ENCODE measurements around the gene RFX4. TPM values are rescaled to one million over a fixed set of nuclear protein-coding genes. Genes with fewer than 3 reads are reported as not detected.

Gene RFX4
- total and polyA plus RNA-seq, 9 of the 15 experiments (the other 6 are each of a cell fraction or from before 2014, with no cell fraction given) = not detected

DNA sequence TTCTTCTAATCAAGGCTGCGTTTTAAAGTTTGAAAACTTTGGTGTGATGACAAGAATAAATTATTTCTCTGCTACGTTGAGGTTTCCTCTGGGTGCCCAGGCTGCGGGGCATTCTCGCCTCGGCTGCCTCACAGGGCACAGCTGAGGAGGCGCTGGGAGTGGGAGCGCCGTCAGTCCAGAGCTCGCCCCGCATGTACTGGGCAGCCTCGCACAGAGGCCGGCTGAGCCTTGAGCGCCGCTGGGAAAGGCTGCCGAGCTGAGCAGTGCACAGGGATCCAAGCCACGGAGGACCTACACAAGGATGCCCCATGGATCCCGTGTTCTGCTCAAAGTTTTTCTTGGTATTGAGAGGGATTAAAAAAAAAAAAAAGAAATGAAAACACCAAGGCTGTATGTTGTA lies 11.6 kb downstream of the RFX4 start:
- FAIRE-seq = no peak
- Histone ChIP-seq H3K36me3 (ENCODE audit: control insufficient read depth, insufficient read depth, low read length) (no peaks in the 10 kb centered on the region), H3K9me1 (ENCODE audit: control insufficient read depth, insufficient read depth, low read length) (no peaks in the 10 kb centered on the region), H3K9me3 (replicated peaks; ENCODE audit: control insufficient read depth, insufficient read depth, low read depth, low read length) (no peaks in the 10 kb centered on the region), H3K4me2 (ENCODE audit: insufficient read depth, low read length) (no peak overlapping the region), H3K79me2 (ENCODE audit: control insufficient read depth, insufficient read depth, low read length) (no peaks in the 10 kb centered on the region), H3K27me3 (ENCODE audit: control insufficient read depth in 2 of 2, insufficient read depth in 2 of 2, low read length in 2 of 2) (peaks cover 10 to 17% of the 10 kb centered on the region in 2 experiments; a peak in 3 of 5 replicates), H3K4me3 (no peak overlapping the region), H3K4me1 (replicated peaks in 1 of 2; ENCODE audit: control insufficient read depth in 2 of 2, insufficient read depth in 2 of 2, low read length in 2 of 2) (peaks cover 0 to 3% of the 10 kb centered on the region in 2 experiments; a peak in 1 of 5 replicates), H2AFZ (ENCODE audit: low read depth, low read length) (no peak overlapping the region), H3K27ac (ENCODE audit: extremely low read depth, low read depth, low read length) (no peak overlapping the region), H3K9ac (ENCODE audit: insufficient read depth in 1 of 2, low read depth in 2 of 2, low read length in 2 of 2) (no peak overlapping the region), H4K20me1 (replicated peaks; ENCODE audit: control insufficient read depth, insufficient read depth, low read length) (no peaks in the 10 kb centered on the region)
- 2% methylated on average over 16 of the region's 17 CpGs for WGBS (ENCODE audit: insufficient coverage, low coverage, missing lambda C conversion rate)
- intact Hi-C loops (cut with micrococcal nuclease) = no loop called here
- no TSS peak for BruUV-seq (replicated peaks)
- ChIA-PET POLR2A (interaction anchor here (0.6 to 1.5 kb wide), 2 partner anchors 54 to 176 kb away, joined by 3 read pairs; no protein-coding TSS in a partner anchor), CTCF (ENCODE audit: low intra/inter-chr PET ratio) (no interaction called here)
- peak; percentile 56; the same call in 1 of the 3 replicates for ATAC-seq
- DNase-seq (ENCODE audit: extremely low read depth in 1 of 4, low spot score in 3 of 4) = peak in 1 of 4 experiments; percentile 2
- no peak for TF ChIP-seq STAG1 (CRISPR knock-in tag; IDR thresholded peaks at IDR 0.05; ENCODE audit: borderline replicate concordance)
- TF ChIP-seq, protein P1, sequence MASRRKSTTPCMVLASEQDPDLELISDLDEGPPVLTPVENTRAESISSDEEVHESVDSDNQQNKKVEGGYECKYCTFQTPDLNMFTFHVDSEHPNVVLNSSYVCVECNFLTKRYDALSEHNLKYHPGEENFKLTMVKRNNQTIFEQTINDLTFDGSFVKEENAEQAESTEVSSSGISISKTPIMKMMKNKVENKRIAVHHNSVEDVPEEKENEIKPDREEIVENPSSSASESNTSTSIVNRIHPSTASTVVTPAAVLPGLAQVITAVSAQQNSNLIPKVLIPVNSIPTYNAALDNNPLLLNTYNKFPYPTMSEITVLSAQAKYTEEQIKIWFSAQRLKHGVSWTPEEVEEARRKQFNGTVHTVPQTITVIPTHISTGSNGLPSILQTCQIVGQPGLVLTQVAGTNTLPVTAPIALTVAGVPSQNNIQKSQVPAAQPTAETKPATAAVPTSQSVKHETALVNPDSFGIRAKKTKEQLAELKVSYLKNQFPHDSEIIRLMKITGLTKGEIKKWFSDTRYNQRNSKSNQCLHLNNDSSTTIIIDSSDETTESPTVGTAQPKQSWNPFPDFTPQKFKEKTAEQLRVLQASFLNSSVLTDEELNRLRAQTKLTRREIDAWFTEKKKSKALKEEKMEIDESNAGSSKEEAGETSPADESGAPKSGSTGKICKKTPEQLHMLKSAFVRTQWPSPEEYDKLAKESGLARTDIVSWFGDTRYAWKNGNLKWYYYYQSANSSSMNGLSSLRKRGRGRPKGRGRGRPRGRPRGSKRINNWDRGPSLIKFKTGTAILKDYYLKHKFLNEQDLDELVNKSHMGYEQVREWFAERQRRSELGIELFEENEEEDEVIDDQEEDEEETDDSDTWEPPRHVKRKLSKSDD (conservative IDR thresholded peaks at IDR 0.05; ENCODE audit: low read length) = no peak
- TF ChIP-seq, protein P2, sequence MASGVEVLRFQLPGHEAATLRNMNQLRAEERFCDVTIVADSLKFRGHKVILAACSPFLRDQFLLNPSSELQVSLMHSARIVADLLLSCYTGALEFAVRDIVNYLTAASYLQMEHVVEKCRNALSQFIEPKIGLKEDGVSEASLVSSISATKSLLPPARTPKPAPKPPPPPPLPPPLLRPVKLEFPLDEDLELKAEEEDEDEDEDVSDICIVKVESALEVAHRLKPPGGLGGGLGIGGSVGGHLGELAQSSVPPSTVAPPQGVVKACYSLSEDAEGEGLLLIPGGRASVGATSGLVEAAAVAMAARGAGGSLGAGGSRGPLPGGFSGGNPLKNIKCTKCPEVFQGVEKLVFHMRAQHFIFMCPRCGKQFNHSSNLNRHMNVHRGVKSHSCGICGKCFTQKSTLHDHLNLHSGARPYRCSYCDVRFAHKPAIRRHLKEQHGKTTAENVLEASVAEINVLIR (CRISPR knock-in tag; IDR thresholded peaks at IDR 0.05) = no peak
- no peak for TF ChIP-seq HNRNPK (IDR thresholded peaks at IDR 0.05; ENCODE audit: low read depth, low read length, poor library complexity, severe bottlenecking)
- no peak for TF ChIP-seq CTBP1 (IDR thresholded peaks at IDR 0.05; ENCODE audit: borderline replicate concordance)
- no peak for TF ChIP-seq GTF2A2 (tag; IDR thresholded peaks at IDR 0.05)
- no peak for TF ChIP-seq FUS (optimal IDR thresholded peaks at IDR 0.05; ENCODE audit: low read depth, low read length)
- TF ChIP-seq BDP1 (IDR thresholded peaks at IDR 0.05; ENCODE audit: insufficient read depth, insufficient read length) = no peak
- TF ChIP-seq BMI1 (IDR thresholded peaks at IDR 0.05; ENCODE audit: low read length) = no peak
- TF ChIP-seq SMAD1 (IDR thresholded peaks at IDR 0.05; ENCODE audit: low read depth, low read length, partially characterized antibody) = no peak
- TF ChIP-seq ZNF699 (CRISPR knock-in tag; IDR thresholded peaks at IDR 0.05; ENCODE audit: insufficient replicate concordance) = no peak
- TF ChIP-seq RHOXF2B (CRISPR knock-in tag; conservative IDR thresholded peaks at IDR 0.05) = no peak
- TF ChIP-seq ZNF165 (CRISPR knock-in tag; IDR thresholded peaks at IDR 0.05; ENCODE audit: borderline replicate concordance) = no peak
- TF ChIP-seq ELF1 (tag; IDR thresholded peaks at IDR 0.05) = no peak
- no peak for TF ChIP-seq NCOA4 (IDR thresholded peaks at IDR 0.05; ENCODE audit: partially characterized antibody)
- TF ChIP-seq FOSL1 (tag; conservative IDR thresholded peaks at IDR 0.05) = no peak
- TF ChIP-seq KAT7 (CRISPR knock-in tag; IDR thresholded peaks at IDR 0.05; ENCODE audit: borderline replicate concordance) = no peak
- no peak for TF ChIP-seq KLF6 (CRISPR knock-in tag; IDR thresholded peaks at IDR 0.05; ENCODE audit: borderline replicate concordance)
- TF ChIP-seq GTF2F1 (IDR thresholded peaks at IDR 0.05; ENCODE audit: low read depth, low read length) = no peak
- in situ Hi-C loops (cut with MboI) = no loop called here
